BE2C (cell line): ENCODE measurements around the gene S1PR4.
"Not testable (repeated sequence)": the region's sequence is repeated elsewhere in the genome, so short reads cannot be mapped to it uniquely, and the experiment has no call there.

Experiments used
- DNase-seq: peaks from one replicate; pipeline ENCODE4 v3.0.0-alpha.2; 2020
- H3K27me3 ChIP-seq: fragments of 250-450 bp; sonication (Bioruptor Pico); 2 replicates; pipeline ENCODE4 v1.5.1; 2020; ENCODE audit warnings: mild to moderate bottlenecking
- H3K36me3 ChIP-seq: fragments of 250-450 bp; sonication (Bioruptor Pico); 2 replicates; pipeline ENCODE4 v1.5.1; 2020; ENCODE audit warnings: mild to moderate bottlenecking
- H3K4me1 ChIP-seq: fragments of 250-450 bp; sonication (Bioruptor Pico); 2 replicates; pipeline ENCODE4 v1.5.1; 2020
- H3K4me3 ChIP-seq: 2 replicates; pipeline ENCODE4 v1.5.1; 2011; ENCODE audit warnings: low read depth, low read length
- H3K9me3 ChIP-seq: fragments of 250-450 bp; sonication (Bioruptor Pico); 2 replicates; pipeline ENCODE4 v1.5.1; 2020
- TF ChIP-seq, protein P1 (sequence below): IDR thresholded peaks from 2 replicates; pipeline ENCODE4 v1.5.1; 2012; ENCODE audit warnings: mild to moderate bottlenecking, low read depth, low read length

Gene S1PR4

DNA sequence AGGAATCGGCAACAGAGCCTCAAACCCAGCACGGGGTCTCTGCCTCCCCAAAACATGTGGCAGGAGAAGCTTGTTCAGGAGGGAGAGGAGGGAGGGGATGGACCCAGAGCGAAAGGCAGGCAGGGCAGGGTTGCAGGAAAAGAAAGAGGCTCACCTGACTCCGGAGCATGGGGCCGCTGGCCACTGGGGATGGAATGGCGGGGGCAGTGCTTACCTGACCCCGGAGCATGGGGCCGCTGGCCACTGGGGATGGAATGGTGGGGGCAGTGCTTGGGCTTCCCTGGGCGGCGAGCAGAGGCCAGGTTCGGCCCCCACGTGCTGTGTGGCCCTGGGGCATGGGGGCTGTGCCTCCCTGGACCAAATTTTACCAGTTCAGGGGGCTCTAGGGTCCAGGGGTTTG lies 32.6 kb downstream of the S1PR4 start:
- Histone ChIP-seq H3K4me3 (no peak overlapping the region), H3K9me3 (no peaks in the 10 kb centered on the region), H3K4me1 (no peaks in the 10 kb centered on the region), H3K27me3 (no peaks in the 10 kb centered on the region; the same call in 1 of the 2 replicates), H3K36me3 (peaks cover 23% of the 10 kb centered on the region)
- TF ChIP-seq, protein P1, sequence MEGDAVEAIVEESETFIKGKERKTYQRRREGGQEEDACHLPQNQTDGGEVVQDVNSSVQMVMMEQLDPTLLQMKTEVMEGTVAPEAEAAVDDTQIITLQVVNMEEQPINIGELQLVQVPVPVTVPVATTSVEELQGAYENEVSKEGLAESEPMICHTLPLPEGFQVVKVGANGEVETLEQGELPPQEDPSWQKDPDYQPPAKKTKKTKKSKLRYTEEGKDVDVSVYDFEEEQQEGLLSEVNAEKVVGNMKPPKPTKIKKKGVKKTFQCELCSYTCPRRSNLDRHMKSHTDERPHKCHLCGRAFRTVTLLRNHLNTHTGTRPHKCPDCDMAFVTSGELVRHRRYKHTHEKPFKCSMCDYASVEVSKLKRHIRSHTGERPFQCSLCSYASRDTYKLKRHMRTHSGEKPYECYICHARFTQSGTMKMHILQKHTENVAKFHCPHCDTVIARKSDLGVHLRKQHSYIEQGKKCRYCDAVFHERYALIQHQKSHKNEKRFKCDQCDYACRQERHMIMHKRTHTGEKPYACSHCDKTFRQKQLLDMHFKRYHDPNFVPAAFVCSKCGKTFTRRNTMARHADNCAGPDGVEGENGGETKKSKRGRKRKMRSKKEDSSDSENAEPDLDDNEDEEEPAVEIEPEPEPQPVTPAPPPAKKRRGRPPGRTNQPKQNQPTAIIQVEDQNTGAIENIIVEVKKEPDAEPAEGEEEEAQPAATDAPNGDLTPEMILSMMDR = no peak
- no peak for DNase-seq

DNA sequence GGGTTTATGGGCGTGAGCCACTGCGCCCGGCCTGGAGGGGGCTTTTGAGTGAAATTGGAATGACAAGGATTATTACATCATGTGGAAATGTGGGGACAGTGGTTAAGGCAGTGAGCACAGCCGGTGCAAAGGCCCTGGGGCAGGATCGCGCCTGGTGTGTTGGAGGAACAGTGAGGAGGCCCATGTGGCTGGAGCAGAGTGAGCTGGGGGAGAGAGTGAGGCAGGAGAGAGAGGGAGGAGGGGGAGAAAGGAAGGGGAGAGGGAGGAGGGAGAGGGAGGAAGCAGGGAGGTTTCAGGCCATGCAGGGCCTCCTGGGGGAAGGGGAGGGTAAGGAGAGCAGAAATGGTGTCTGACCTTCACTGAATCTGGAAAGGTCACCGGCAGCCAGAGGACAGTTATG lies 34.6 kb downstream of the S1PR4 start:
- Histone ChIP-seq H3K4me3 (no peak overlapping the region), H3K4me1 (no peaks in the 10 kb centered on the region), H3K9me3 (no peaks in the 10 kb centered on the region), H3K27me3 (peaks cover 4% of the 10 kb centered on the region), H3K36me3 (peaks cover 6% of the 10 kb centered on the region)
- DNase-seq = no peak
- TF ChIP-seq, protein P1 = no peak

DNA sequence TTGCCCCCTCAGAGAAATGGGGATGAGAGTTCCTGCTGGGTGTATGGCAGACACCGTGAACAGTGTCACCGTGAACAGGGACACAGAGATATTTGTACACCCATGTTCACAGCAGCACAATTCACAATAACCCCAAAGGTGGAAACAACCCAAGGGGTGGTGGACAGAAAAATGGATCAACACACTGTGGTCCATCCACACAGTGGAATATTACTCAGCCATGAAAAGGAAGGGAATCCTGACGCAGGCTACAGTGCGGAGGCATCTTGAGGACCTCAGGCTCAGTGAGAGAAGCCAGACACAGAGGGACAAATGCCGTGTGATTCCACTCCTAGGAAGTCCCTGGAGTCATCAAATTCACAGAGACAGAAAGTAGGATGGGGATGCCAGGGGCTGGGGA lies 38.3 kb downstream of the S1PR4 start:
- TF ChIP-seq, protein P1 = no peak
- Histone ChIP-seq H3K4me1 (no peaks in the 10 kb centered on the region), H3K9me3 (no peaks in the 10 kb centered on the region), H3K36me3 (no peaks in the 10 kb centered on the region), H3K4me3 (no peak overlapping the region), H3K27me3 (peaks cover 19% of the 10 kb centered on the region)
- DNase-seq = no peak

DNA sequence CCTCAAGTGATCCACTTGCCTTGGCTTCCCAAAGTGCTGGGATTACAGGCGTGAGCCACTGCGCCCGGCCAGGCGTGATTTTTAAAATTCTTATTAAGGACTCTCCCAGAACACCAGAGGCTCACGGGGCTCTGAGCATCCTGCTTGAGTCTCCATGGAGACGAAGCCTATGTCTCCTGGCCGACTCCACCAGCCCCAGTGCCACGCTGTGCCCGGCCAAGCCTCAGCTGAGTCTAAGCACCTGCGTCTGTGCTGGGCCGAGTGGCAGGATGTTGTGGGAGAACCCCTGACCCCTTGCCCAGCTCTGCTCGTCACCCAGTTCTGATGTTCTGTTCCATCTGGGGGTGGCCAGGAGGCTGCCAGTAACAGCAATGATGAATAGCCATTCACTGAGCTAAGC lies 42.0 kb downstream of the S1PR4 start:
- H3K4me3 ChIP-seq = no peak overlapping the region
- no peaks in the 10 kb centered on the region for H3K9me3 ChIP-seq
- TF ChIP-seq, protein P1 = no peak
- H3K27me3 ChIP-seq = peaks cover 25% of the 10 kb centered on the region
- DNase-seq = no peak
- H3K36me3 ChIP-seq = no peaks in the 10 kb centered on the region
- no peaks in the 10 kb centered on the region for H3K4me1 ChIP-seq

DNA sequence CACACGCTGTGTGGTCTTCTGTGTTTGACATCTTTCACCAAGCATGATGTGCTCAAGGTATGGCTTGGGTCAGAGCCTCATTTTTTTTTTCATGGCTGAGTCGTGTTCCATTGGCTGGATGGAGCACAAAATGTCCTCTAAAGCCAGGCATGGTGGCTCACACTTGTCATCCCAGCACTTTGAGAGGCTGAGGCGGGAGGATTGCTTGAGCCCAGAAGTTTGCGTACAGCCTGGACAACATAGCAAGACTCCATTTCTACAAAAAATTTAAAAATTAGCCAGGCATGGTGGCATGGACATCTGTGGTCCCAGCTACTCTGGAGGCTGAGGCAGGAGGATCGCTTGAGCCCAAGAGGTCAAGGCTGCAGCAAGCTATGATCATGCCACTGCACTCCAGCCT lies 43.0 kb downstream of the S1PR4 start:
- DNase-seq, H3K9me3 ChIP-seq, H3K4me1 ChIP-seq, H3K36me3 ChIP-seq, H3K4me3 ChIP-seq: not testable (repeated sequence)
- H3K27me3 ChIP-seq = peaks cover 31% of the 10 kb centered on the region

DNA sequence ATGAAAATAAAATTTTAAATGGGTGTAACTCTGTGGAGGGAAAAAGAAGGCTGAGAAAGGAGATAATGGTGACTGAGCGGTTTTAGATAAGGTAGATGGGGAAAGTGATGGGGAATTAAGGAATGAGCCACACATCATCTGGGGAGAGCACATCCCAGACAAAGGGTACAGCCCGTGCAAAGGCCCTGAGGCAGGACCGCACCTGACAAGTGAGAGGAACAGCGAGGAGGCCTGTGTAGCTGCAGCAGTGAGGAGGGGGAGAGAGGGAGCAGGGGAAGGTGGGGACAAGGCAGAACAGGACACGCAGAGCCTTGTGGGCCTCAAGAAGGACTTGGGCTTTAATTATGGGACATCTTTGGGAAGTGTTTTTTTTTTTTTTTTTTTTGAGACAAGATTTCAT lies 44.1 kb downstream of the S1PR4 start:
- TF ChIP-seq, protein P1 = no peak
- DNase-seq = no peak
- Histone ChIP-seq H3K4me3 (no peak overlapping the region), H3K27me3 (peaks cover 41% of the 10 kb centered on the region), H3K4me1 (no peaks in the 10 kb centered on the region), H3K9me3 (no peaks in the 10 kb centered on the region), H3K36me3 (no peaks in the 10 kb centered on the region)
